Panc1 (cell line): ENCODE data around the gene MBNL2. TPM values are rescaled to one million over a fixed set of nuclear protein-coding genes. Genes with fewer than 3 reads are reported as not detected.

Experiments
- ATAC-seq: fragments of 200-7000 bp; cut with Tn5 transposase; 2 replicates; pipeline ENCODE4 v1.9.1; 2020; ENCODE audit warnings: mild to moderate bottlenecking, moderate library complexity
- BruUV-seq: library from RNA; stranded (reverse); fragments of 400-500 nt; replicated peaks from 2 replicates; lab custom pipeline; 2021; lab: Mats Ljungman, UMichigan
- CTCF ChIA-PET: fragments of 300-600 bp; sonication (Branson Sonifier 250); formaldehyde crosslinking; loops from one replicate; lab custom pipeline; 2022; ENCODE audit warnings: antibody characterized with exemption; lab: Charles Lee
- POLR2A ChIA-PET: fragments of 300-600 bp; sonication (Branson Sonifier 250); formaldehyde crosslinking; loops from one replicate; lab custom pipeline; 2022; ENCODE audit warnings: antibody characterized with exemption; lab: Charles Lee
- DNase-seq: peaks from one replicate; pipeline ENCODE4 v3.0.0-alpha.2; 2010; ENCODE audit warnings: low read depth, low spot score
- H3K27ac ChIP-seq: 2 replicates; pipeline ENCODE4 v1.5.1; 2011; ENCODE audit warnings: mild to moderate bottlenecking, low read length, inconsistent platforms
- H3K27me3 ChIP-seq: fragments of 200-500 bp; sonication (Bioruptor generic); 2 replicates; pipeline ENCODE4 v1.6.0; 2014; ENCODE audit warnings: low read length, inconsistent platforms; ENCODE audit not compliant: control insufficient read depth, insufficient read depth
- H3K36me3 ChIP-seq: fragments of 200-500 bp; sonication (Bioruptor generic); 2 replicates; pipeline ENCODE4 v1.5.1; 2014; ENCODE audit warnings: inconsistent platforms, mild to moderate bottlenecking, low read length, moderate library complexity; ENCODE audit not compliant: control insufficient read depth, insufficient read depth
- H3K4me1 ChIP-seq: 2 replicates; pipeline ENCODE4 v1.5.1; 2011; ENCODE audit warnings: inconsistent platforms, mild to moderate bottlenecking, low read length, moderate library complexity; ENCODE audit not compliant: control insufficient read depth, insufficient read depth
- H3K4me3 ChIP-seq, 2 experiments: 2 replicates each; pipeline ENCODE4 v1.5.1; 2011 to 2012; ENCODE audit warnings: low read depth in 2 of 2, low read length in 2 of 2, mild to moderate bottlenecking in 2 of 2, inconsistent platforms in 1 of 2, moderate library complexity in 1 of 2
- H3K9me3 ChIP-seq: fragments of 200-500 bp; sonication (Bioruptor generic); 2 replicates; pipeline ENCODE4 v1.5.1; 2014; ENCODE audit warnings: low read depth, mild to moderate bottlenecking, inconsistent platforms, low read length, moderate library complexity; ENCODE audit not compliant: control insufficient read depth, insufficient read depth
- POLR2AphosphoS5 ChIP-seq: IDR thresholded peaks from 2 replicates; pipeline ENCODE4 v1.6.1; 2012; ENCODE audit warnings: mild to moderate bottlenecking, low read depth, low read length, moderate library complexity
- REST ChIP-seq, 2 experiments: IDR thresholded peaks; 2 replicates each; pipeline ENCODE4 v1.6.1; 2011 to 2012; ENCODE audit warnings: low read depth in 2 of 2, control low read depth in 1 of 2, low read length in 1 of 2, mild to moderate bottlenecking in 1 of 2, moderate library complexity in 1 of 2; ENCODE audit not compliant: insufficient read depth in 1 of 2
- SIN3A ChIP-seq: IDR thresholded peaks from 2 replicates; pipeline ENCODE4 v1.6.1; 2012; ENCODE audit warnings: low read depth, mild to moderate bottlenecking, low read length, moderate library complexity, borderline replicate concordance; ENCODE audit not compliant: insufficient read depth
- TCF7L2 ChIP-seq: IDR thresholded peaks from 2 replicates; pipeline ENCODE4 v1.6.1; 2011; ENCODE audit warnings: mild to moderate bottlenecking, low read depth, low read length, inconsistent platforms
- in situ Hi-C: cut with HindIII; loops from 2 replicates; pipeline ENCODE4 v1.10.0; 2016; ENCODE audit warnings: low sequenced_read_pairs, low pct_unique_long_range_greater_than_20kb
- intact Hi-C: fragments of 100-400 bp; cut with micrococcal nuclease; formaldehyde crosslinking; loops from one replicate; pipeline ENCODE4 v1.10.0; 2022; ENCODE audit not compliant: unreplicated experiment
- total RNA-seq: library from RNA; stranded (reverse); gene quantifications from one replicate; pipeline ENCODE4 v1.2.1, GENCODE V29; 2021; ENCODE audit not compliant: unreplicated experiment
- TF ChIP-seq, protein P1 (sequence below): fragments of 450-650 bp; IDR thresholded peaks from 2 replicates; pipeline ENCODE4 v1.5.1; 2017; ENCODE audit warnings: mild to moderate bottlenecking

Gene MBNL2
- total RNA-seq, 1 experiment from 2014 or later: 103 TPM

GRCh38 chr13:97319113-97319720 lies 97.1 kb downstream of the MBNL2 start:
- no peak for DNase-seq
- ChIA-PET POLR2A (no interaction called here), CTCF (no interaction called here)
- Histone ChIP-seq H3K27me3 (no peaks in the 10 kb centered on the region), H3K4me3 (no peak overlapping the region), H3K36me3 (no peaks in the 10 kb centered on the region), H3K4me1 (peaks cover 83% of the 10 kb centered on the region), H3K27ac (peak overlapping the region; percentile 100), H3K9me3 (no peaks in the 10 kb centered on the region)
- TF ChIP-seq TCF7L2 (no peak), POLR2AphosphoS5 (no peak), REST (IDR thresholded peaks at IDR 0.05; ENCODE audit: insufficient read depth in 1 of 2, low read depth in 2 of 2, low read length in 1 of 2) (no peak), SIN3A (no peak)
- TF ChIP-seq, protein P1, sequence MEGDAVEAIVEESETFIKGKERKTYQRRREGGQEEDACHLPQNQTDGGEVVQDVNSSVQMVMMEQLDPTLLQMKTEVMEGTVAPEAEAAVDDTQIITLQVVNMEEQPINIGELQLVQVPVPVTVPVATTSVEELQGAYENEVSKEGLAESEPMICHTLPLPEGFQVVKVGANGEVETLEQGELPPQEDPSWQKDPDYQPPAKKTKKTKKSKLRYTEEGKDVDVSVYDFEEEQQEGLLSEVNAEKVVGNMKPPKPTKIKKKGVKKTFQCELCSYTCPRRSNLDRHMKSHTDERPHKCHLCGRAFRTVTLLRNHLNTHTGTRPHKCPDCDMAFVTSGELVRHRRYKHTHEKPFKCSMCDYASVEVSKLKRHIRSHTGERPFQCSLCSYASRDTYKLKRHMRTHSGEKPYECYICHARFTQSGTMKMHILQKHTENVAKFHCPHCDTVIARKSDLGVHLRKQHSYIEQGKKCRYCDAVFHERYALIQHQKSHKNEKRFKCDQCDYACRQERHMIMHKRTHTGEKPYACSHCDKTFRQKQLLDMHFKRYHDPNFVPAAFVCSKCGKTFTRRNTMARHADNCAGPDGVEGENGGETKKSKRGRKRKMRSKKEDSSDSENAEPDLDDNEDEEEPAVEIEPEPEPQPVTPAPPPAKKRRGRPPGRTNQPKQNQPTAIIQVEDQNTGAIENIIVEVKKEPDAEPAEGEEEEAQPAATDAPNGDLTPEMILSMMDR: no peak
- intact Hi-C loops: no loop called here
- BruUV-seq: no TSS peak
- in situ Hi-C loops: no loop called here
- ATAC-seq: peak; percentile 42

GRCh38 chr13:97321101-97321500 lies 99.0 kb downstream of the MBNL2 start:
- intact Hi-C loops (no loop called here), in situ Hi-C loops (no loop called here)
- Histone ChIP-seq H3K27me3 (no peaks in the 10 kb centered on the region), H3K4me1 (peaks cover 86% of the 10 kb centered on the region), H3K4me3 (no peak overlapping the region), H3K36me3 (no peaks in the 10 kb centered on the region), H3K27ac (peak overlapping the region; percentile 100), H3K9me3 (no peaks in the 10 kb centered on the region)
- TF ChIP-seq, protein P1: no peak
- TF ChIP-seq REST (IDR thresholded peaks at IDR 0.05; ENCODE audit: insufficient read depth in 1 of 2, low read depth in 2 of 2, low read length in 1 of 2): no peak
- no peak for TF ChIP-seq POLR2AphosphoS5
- TF ChIP-seq TCF7L2: no peak
- ATAC-seq (peak; percentile 42; the same call in 1 of the 2 replicates), DNase-seq (no peak)
- BruUV-seq: no TSS peak
- ChIA-PET POLR2A (no interaction called here), CTCF (interaction anchor here (0.5 kb wide), 1 partner anchor 15 kb away, joined by 4 read pairs; no protein-coding TSS in a partner anchor)
